Frontal cortex (tissue), 4 donors: ENCODE data around the gene CHDH. TPM values are rescaled to one million over a fixed set of nuclear protein-coding genes. Genes with fewer than 3 reads are reported as not detected.

Experiments
- DNase-seq, 2 donors: peaks; one replicate each; pipeline ENCODE4 v3.0.0; 2012; ENCODE audit warnings: low spot score in 2 of 2
- FAIRE-seq: peaks from 2 replicates; lab custom pipeline; 2012; peaks lifted over from hg19 to GRCh38; lab: Jason Lieb, UNC
- small RNA-seq: library from RNA; depleted of rRNA; stranded (forward); fragments of <200 nt; gene quantifications from one replicate; pipeline ENCODE3, GENCODE V24; 2014
- total RNA-seq: library from RNA; depleted of rRNA; stranded (reverse); fragments of >200 nt; gene quantifications from one replicate; pipeline ENCODE4 v1.2.3, GENCODE V29; 2014
- donor health status: control.
- donor health status: control.
- donor health status: control.

Gene CHDH
- total RNA-seq, 1 donor from 2014 or later: 1.2 TPM

- DNase-seq: no peak
- no peak for FAIRE-seq
Measured at GRCh38 chr3:53773021-53773436, 73.2 kb downstream of the CHDH start.

GRCh38 chr3:53772562-53772961, 73.7 kb downstream of the CHDH start:
- DNase-seq: no peak
- no peak for FAIRE-seq

GRCh38 chr3:53768478-53769459, 77.5 kb downstream of the CHDH start:
- DNase-seq: no peak

GRCh38 chr3:53766706-53767105, 79.5 kb downstream of the CHDH start:
- no peak for DNase-seq
- FAIRE-seq: no peak

More at GRCh38 chr3:53768478-53769459, 77.5 kb downstream of the CHDH start:
- FAIRE-seq: no peak

- no peak for DNase-seq
- no peak for FAIRE-seq
Measured at GRCh38 chr3:53765753-53766152, 80.5 kb downstream of the CHDH start.

- no peak for DNase-seq
- FAIRE-seq: no peak
Measured at GRCh38 chr3:53764026-53764775, 82.0 kb downstream of the CHDH start.

GRCh38 chr3:53763353-53763752, 82.9 kb downstream of the CHDH start:
- FAIRE-seq (no peak), DNase-seq (no peak)

Small RNA genes within 50 kb of the gene (small RNA-seq; reads per million reads assigned to genes)
- gene AC012467.1: not detected

Other genes with a start within 250 kb of the CHDH start
- 1.6 TPM for gene IL17RB, start 149 bp upstream of the CHDH start, total RNA-seq
- 57.5 TPM for gene ACTR8, start 35.7 kb upstream of the CHDH start, total RNA-seq
- 68.5 TPM for gene SELENOK, start 45.4 kb upstream of the CHDH start, total RNA-seq